HT1080 (cell line): ENCODE results near the gene CD37. TPM values are rescaled to one million over a fixed set of nuclear protein-coding genes. Genes with fewer than 3 reads are reported as not detected.
"Not testable (repeated sequence)": the region's sequence is repeated elsewhere in the genome, so short reads cannot be mapped to it uniquely, and the experiment has no call there.

ENCODE experiments used
- DNase-seq: peaks from one replicate; pipeline ENCODE4 v3.0.0-alpha.2; 2015; ENCODE audit warnings: low read depth
- small RNA-seq: library from RNA; depleted of rRNA; stranded (forward); fragments of <200 nt; gene quantifications from one replicate; pipeline ENCODE3, GENCODE V24; 2014
- total RNA-seq: library from RNA; depleted of rRNA; stranded (reverse); fragments of >200 nt; shearing (Covaris generic); gene quantifications from 2 replicates; pipeline ENCODE4 v1.2.3, GENCODE V29; 2014; rRNA removed

Gene CD37
- total RNA-seq, 1 experiment from 2014 or later: not detected

DNA sequence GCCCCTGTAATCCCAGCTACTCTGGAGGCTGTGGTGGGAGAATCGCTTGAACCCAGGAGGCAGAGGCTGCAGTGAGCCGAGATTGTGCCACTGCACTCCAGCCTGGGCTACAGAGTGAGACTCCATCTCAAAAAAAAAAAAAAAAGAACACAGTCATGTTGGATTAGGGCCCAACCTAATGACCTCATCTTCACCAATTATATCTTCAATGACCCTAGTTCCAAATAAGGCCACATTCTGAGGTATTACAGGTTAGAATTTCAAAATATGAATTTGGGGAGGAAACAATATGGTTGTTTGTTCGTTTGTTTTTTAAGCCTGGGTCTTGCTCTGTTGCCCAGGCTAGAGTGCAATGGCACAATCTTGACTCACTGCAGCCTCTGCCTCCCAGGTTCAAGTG lies 38.0 kb downstream of the CD37 start:
- not testable (repeated sequence) for DNase-seq

DNA sequence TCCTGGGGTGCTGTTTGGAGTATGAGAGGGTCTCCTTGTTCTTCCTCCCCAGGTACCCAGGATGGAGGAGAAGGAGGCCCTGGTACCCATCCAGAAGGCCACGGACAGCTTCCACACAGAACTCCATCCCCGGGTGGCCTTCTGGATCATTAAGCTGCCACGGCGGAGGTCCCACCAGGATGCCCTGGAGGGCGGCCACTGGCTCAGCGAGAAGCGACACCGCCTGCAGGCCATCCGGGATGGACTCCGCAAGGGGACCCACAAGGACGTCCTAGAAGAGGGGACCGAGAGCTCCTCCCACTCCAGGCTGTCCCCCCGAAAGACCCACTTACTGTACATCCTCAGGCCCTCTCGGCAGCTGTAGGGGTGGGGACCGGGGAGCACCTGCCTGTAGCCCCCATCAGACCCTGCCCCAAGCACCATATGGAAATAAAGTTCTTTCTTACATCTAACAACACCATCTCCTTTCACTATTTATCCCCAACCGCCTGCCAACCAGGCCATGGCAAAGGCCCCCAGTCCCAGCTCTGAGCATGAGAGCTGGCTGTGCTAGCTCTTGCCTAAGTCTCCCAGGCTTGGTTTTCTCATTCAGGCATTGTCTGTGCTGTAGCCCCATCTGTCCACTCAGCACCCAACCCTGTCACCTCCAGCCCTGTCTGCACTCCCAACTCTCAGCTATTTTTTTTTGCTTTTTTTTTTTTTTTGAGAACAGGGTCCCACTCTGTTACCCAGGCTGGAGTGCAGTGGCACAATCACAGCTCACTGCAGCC lies 39.6 kb downstream of the CD37 start:
- no peak for DNase-seq

DNA sequence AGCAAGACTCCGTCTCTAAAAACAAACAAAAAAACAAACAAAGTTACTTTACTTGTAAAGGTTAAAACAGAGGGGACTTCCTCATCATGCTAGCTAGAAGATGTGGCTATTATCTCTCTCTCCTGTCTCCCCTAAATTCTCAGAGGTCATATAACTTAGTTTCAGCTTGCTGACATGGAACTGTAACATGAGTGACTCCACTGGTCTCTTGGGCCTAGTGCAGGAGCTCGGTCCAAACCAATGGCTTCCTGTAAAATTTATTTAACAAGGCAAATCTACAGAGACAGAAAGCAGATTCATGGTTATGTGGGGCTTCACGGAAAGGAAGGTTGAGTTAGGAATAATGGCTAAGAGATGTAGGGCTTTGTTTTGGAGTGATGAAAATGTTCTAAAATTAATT lies 43.3 kb downstream of the CD37 start:
- DNase-seq: no peak

DNA sequence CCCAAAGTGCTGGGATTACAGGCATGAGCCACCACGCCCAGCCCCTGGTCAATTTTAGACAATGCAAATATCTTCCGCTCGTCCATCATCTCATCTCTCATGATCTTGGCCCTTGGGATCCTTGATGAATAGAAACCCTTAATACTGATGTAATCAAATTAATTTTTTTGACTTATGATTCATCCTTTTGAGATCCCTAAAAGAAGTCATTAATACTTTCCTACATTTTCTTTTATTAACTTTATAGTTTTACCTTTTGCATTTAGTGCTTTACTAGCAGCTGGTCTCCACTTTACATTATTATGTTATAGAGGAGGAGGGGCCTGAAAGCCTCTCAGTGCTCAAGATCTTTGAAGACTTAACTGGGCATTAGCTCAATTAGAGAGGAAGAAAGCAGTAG lies 45.2 kb downstream of the CD37 start:
- no peak for DNase-seq

DNA sequence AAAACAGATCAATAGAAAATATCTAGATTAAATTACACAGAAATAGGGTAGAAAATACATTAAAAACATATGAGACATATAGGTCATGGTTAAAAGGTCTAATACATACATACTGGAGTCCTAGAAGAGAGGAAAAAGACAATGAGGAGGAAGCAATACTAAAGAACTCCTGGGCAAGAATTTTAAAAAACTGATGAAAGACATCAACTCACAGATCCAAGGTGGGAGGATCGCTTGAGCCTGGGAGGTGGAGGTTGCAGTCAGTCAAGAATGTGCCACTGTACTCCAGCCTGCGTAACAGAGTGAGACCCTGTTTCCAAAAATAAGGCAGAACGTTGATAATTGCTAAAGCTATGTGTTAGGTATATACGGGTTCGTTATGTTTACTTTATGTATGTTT lies 47.4 kb downstream of the CD37 start:
- no peak for DNase-seq

DNA sequence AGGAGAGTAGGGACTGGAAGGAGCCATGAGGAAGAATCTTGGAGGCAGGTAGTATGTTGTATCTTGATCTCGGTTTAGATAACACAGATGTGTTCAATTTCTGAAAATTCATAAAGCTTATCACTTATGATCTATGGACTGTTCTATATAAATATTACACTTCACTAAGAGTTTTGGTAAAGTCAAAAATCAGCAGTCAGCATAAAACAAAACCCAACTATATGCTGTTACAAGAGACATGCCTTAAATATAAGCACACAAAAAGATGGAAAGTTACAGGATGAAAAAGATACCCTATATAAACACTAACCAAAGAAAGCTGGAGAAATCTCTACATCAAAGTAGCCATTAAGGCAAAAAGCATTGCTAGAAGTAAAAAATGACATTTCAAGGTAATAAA lies 48.4 kb downstream of the CD37 start:
- no peak for DNase-seq

DNA sequence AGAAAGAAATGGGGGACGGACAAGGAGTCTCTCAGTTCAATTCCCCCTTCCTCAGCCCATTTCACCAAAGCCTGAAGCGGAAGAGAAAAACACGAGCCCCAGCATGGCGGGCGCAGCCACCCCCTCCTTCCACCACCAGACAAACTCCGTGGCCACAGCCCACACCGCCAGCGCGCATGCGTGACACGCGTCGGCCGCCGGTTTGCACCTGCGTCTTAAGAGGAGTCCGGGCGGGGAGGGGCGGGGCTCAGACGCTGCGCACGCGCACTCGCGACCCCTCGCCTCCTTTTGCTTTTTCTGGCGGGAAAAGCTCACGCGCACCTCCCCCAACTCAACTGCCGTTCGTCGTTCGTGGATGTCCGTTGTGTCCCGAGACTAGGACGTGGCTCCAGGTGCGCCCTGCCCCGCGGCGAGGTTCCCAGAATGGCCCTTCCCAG lies 52.7 kb downstream of the CD37 start, which contains the start of gene KASH5:
KASH5 (plus strand) TSS at position 314 of the 437 bp plus-strand sequence. CDS start 2,635 bp downstream, outside the sequence.
- DNase-seq: peak; percentile 32

DNA sequence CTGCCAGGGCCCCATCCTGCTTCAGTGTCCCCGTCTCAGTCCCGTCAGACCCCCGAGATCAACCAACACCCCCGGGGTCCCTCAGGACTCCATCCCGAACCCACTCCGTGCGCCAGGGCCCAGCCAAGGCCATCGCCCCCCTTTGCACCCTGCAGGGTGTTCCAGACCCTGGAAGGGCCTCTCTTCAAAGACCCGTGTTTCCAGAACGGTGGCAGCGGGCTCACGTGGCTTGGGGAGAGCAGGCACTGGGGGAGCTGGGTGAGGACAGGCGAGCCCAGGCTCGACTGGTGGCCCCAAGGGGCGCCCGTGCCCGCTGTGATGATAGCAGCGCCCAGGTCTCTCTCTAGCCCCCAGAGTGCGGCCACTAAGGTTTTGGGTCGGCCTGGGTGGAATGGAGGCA lies 54.2 kb downstream of the CD37 start:
- no peak for DNase-seq

Small RNA genes within 50 kb of the gene (small RNA-seq; reads per million reads assigned to genes)
- gene MIR4324: not detected

Other genes starting within 250 kb of the CD37 start
- 265 and 348 TPM in 2 replicates for gene SNRNP70, start 250.0 kb upstream of the CD37 start, total RNA-seq
- gene LIN7B, start 221.0 kb upstream of the CD37 start, total RNA-seq: 2.6 and 3.2 TPM in 2 replicates
- gene C19orf73, start 216.3 kb upstream of the CD37 start, total RNA-seq: 1.6 and 2.1 TPM in 2 replicates
- gene PPFIA3, start 215.9 kb upstream of the CD37 start, total RNA-seq: 5.0 and 9.3 TPM in 2 replicates
- gene HRC, start 180.0 kb upstream of the CD37 start, total RNA-seq: not detected in 2 replicates
- gene TRPM4, start 177.6 kb upstream of the CD37 start, total RNA-seq: 7.5 and 8.6 TPM in 2 replicates
- not detected in 2 replicates for gene SLC6A16, start 10.2 kb upstream of the CD37 start, total RNA-seq
- 6.5 and 7.6 TPM in 2 replicates for gene TEAD2, start 27.0 kb downstream of the CD37 start, total RNA-seq
- gene DKKL1, start 28.5 kb downstream of the CD37 start, total RNA-seq: not detected in 2 replicates
- gene KASH5, start 52.8 kb downstream of the CD37 start, total RNA-seq: not detected in 2 replicates
- gene PTH2, start 88.0 kb downstream of the CD37 start, total RNA-seq: not detected in 2 replicates
- not detected in 2 replicates for gene GFY, start 90.0 kb downstream of the CD37 start, total RNA-seq
- 0.07 and 1.7 TPM in 2 replicates for gene SLC17A7, start 106.1 kb downstream of the CD37 start, total RNA-seq
- 203 and 223 TPM in 2 replicates for gene PIH1D1, start 116.4 kb downstream of the CD37 start, total RNA-seq
- 55.1 and 75.5 TPM in 2 replicates for gene ALDH16A1, start 117.8 kb downstream of the CD37 start, total RNA-seq
- 6.8 and 7.3 TPM in 2 replicates for gene FLT3LG, start 138.8 kb downstream of the CD37 start, total RNA-seq
- 5,406 and 6,095 TPM in 2 replicates for gene RPL13A, start 152.2 kb downstream of the CD37 start, total RNA-seq
- gene RPS11, start 161.0 kb downstream of the CD37 start, total RNA-seq: 2,830 and 3,374 TPM in 2 replicates
- gene FCGRT, start 177.3 kb downstream of the CD37 start, total RNA-seq: 3.9 and 8.7 TPM in 2 replicates
- 11.7 and 13.7 TPM in 2 replicates for gene RCN3, start 192.6 kb downstream of the CD37 start, total RNA-seq
- gene NOSIP, start 245.2 kb downstream of the CD37 start, total RNA-seq: 140 and 203 TPM in 2 replicates
- gene PRRG2, start 245.9 kb downstream of the CD37 start, total RNA-seq: 0.70 and 1.1 TPM in 2 replicates